Cardiac fibroblast (primary cell): ENCODE results near the gene NPAS3.
A peak's percentile ranks its signal among the peaks of the same experiment; 100 is the strongest.

Experiments
- DNase-seq, 2 donors: peaks; one replicate each; pipeline versions ENCODE4 v3.0.0 to v3.0.0-alpha.2; 2010; ENCODE audit warnings: low read depth in 2 of 2
- H3K4me3 ChIP-seq, 2 donors: replicated peaks in 1 of 2; 1 replicate in 1 of 2; 2 replicates in 1 of 2; pipeline ENCODE4 v1.5.1; 2011; ENCODE audit warnings: low read depth in 2 of 2, low read length in 2 of 2, mild to moderate bottlenecking in 2 of 2, moderate library complexity in 1 of 2
- CTCF ChIP-seq: IDR thresholded peaks from one replicate; pipeline ENCODE4 v1.5.1; 2011; ENCODE audit warnings: low read depth, mild to moderate bottlenecking, low read length, inconsistent platforms

Gene NPAS3

GRCh38 chr14:33454022-33454595, 515.4 kb downstream of the NPAS3 start:
- DNase-seq: peak in 1 of 2 donors; percentile 17
- H3K4me3 ChIP-seq: no peak overlapping the region
- no peak for TF ChIP-seq CTCF

GRCh38 chr14:33454707-33455106, 516.0 kb downstream of the NPAS3 start:
- DNase-seq: no peak
- H3K4me3 ChIP-seq: no peak overlapping the region
- no peak for TF ChIP-seq CTCF

GRCh38 chr14:33455654-33456345, 517.1 kb downstream of the NPAS3 start:
- no peak for DNase-seq
- H3K4me3 ChIP-seq: no peak overlapping the region
- TF ChIP-seq CTCF: no peak

- no peak for TF ChIP-seq CTCF
- H3K4me3 ChIP-seq: no peak overlapping the region
- DNase-seq: no peak
Measured at GRCh38 chr14:33457021-33457420, 518.3 kb downstream of the NPAS3 start.

- TF ChIP-seq CTCF: no peak
- DNase-seq: no peak
- no peak overlapping the region for H3K4me3 ChIP-seq
Measured at GRCh38 chr14:33457617-33458016, 518.9 kb downstream of the NPAS3 start.

- no peak for TF ChIP-seq CTCF
- no peak overlapping the region for H3K4me3 ChIP-seq
- DNase-seq: peak in 1 of 2 donors; percentile 26
Measured at GRCh38 chr14:33460164-33460563, 521.5 kb downstream of the NPAS3 start.
